Fibroblast of villous mesenchyme (primary cell): Measurements from ENCODE around the gene CALHM3. TPM values are rescaled to one million over a fixed set of nuclear protein-coding genes. Genes with fewer than 3 reads are reported as not detected.

Source experiments
- DNase-seq: peaks from one replicate; pipeline ENCODE4 v3.0.0-alpha.2; 2010; ENCODE audit warnings: low read depth
- H3K4me3 ChIP-seq: 2 replicates; pipeline ENCODE4 v1.5.1; 2011; ENCODE audit warnings: low read depth, mild to moderate bottlenecking, low read length
- CTCF ChIP-seq: IDR thresholded peaks from 2 replicates; pipeline ENCODE4 v1.5.1; 2012; ENCODE audit warnings: low read depth, mild to moderate bottlenecking, low read length; ENCODE audit not compliant: insufficient read depth
- total RNA-seq: library from RNA; depleted of rRNA; stranded (reverse); fragments of >200 nt; gene quantifications from 2 replicates; pipeline ENCODE4 v1.2.3, GENCODE V29; 2012

CALHM3 gene
- total RNA-seq, 1 donor = under 0.01 TPM

DNA sequence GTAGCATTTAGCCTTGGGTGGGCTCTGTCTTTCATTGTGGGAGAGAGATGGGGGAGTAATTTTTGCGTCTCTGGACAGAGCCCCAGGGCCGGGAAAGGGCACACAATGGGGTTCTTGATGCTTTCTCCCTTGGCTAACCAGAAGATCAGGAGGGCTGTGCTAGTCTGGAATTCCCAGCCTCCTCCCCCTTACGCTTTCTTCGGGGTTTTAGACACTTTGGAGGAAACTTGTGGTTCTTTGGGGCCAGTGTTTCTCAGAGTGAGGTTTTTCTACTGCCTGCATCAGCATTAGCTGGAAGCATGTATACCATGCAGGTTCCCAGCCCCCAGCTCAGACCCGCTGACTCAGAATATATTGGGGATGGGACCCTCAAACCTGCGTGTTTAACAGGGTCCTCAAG lies 21.4 kb upstream of the CALHM3 start:
- no peak overlapping the region for H3K4me3 ChIP-seq
- no peak for DNase-seq
- no peak for TF ChIP-seq CTCF

DNA sequence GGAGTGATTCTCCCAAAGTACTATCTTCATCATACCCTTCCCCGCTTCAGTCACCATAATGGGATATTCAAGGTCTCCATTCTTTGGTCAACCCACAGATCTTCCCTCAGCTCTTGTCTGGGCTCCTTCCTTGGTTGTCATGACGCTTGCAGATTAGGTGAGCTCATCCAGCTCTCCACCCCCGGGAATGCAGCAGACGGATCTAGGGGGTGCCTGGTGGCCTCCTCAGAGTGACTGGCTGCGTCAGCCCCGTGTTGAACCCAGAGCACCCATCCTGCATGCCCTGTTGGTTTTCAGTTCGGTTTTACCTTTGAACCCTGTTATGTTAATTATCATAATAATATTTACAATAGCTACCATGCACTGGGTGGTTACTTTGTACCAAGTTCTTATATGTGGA lies 20.8 kb upstream of the CALHM3 start:
- no peak overlapping the region for H3K4me3 ChIP-seq
- TF ChIP-seq CTCF = no peak
- no peak for DNase-seq

DNA sequence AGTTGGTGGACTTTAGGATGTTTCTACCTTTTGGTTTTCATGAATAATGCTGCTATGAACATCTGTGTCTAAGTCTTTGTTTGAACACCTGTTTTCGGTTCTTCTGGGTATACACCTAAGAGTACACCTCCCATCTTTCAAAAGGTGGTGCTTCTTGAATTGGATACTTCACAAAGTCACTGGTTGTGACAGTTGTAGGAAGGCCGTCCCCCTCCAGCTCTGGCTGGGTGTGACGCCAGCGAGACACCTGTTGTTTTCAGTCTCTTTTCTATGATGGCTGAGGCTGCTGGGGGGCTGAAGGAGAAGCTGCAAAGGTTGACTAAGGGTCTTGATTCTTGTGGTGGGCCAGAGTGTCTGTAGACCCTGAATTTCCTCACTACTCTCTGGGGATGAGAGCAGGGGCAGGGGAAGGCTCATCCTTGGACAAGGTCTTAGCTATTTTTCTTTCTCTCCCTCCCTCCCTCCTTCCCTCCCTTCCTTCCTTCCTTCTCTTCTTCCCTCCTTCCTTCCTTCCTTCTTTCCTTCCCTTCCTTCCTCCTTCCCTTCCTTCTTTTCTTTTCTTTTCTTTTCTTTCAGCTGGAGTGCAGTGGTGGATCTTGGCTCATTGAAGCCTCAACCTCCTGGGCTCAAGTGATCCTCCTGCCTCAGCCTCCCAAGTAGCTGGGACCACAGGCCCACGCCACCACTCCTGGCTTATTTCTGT lies 20.0 kb upstream of the CALHM3 start:
- no peak for DNase-seq
- H3K4me3 ChIP-seq = no peak overlapping the region
- TF ChIP-seq CTCF = no peak

- DNase-seq = no peak
- TF ChIP-seq CTCF = no peak
- H3K4me3 ChIP-seq = no peak overlapping the region
Measured at GRCh38 chr10:103497161-103497915, 18.3 kb upstream of the CALHM3 start.

GRCh38 chr10:103495321-103495720 lies 16.3 kb upstream of the CALHM3 start:
- DNase-seq = no peak
- no peak overlapping the region for H3K4me3 ChIP-seq
- TF ChIP-seq CTCF = no peak

DNA sequence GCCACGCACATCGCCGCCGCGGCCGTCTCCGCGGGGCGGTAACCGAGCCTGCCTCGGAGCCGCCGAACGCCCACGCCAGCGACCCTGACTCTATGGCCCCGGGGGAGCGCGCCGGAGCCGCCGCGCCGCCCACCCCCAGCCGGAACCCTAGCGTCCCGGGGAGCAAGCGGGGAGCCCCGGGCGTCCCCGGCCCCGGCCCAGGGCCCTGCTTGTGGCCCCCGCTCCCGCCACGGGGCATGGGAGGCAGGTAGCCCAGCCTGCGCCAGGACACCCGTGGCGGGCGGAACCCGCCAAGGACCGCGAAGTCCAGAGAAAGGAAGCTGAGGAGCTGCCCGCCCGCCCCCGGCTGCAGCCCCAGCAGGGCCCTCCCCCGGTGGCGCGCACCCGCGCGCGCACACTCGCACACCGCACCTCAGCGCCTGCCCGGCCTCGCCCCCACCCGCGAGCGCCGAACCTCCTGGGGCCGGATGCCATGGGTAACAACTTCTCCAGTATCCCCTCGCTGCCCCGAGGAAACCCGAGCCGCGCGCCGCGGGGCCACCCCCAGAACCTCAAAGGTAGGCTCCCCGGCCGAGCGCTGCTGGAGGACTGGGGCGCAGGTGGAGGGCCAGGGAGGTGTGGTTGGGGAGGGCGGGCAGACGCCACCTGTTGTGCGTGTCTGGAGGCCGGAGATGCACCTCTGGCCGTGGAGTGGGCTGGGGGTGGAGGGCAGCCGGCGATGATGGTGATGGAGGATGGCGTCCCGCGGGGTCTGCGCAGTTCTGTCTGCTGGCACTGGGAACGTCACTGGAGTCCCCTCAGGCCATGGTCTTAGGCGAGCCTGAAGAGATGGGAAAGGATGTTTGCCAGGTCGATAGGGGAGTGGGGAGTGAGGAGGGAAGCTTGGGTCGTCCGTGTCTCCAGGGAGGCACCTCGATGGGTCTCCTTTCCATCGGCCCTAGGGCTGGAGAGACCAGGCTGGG lies 15.2 kb upstream of the CALHM3 start:
- no peak for DNase-seq
- no peak for TF ChIP-seq CTCF
- peak overlapping the region; percentile 34 for H3K4me3 ChIP-seq
